Stimulated activated CD4-positive, alpha-beta T cell treated with anti-CD3 and anti-CD28 coated beads, Interleukin-1b, Interleukin-23, amount 100 ng/mL, for 24 hours (primary cell): Measurements from ENCODE around the gene SORCS2.

Experiments used
- DNase-seq, 4 experiments: peaks; one replicate each; pipeline ENCODE4 v3.0.0-alpha.2; 2020; ENCODE audit warnings: low read depth in 4 of 4, low spot score in 1 of 4

The SORCS2 gene

GRCh38 chr4:7516096-7516772 lies 323.9 kb downstream of the SORCS2 start:
- DNase-seq: no peak

- no peak for DNase-seq
Observed at GRCh38 chr4:7516773-7517144, 324.4 kb downstream of the SORCS2 start.

GRCh38 chr4:7518871-7519637 lies 326.7 kb downstream of the SORCS2 start:
- no peak for DNase-seq

- no peak for DNase-seq
Observed at GRCh38 chr4:7519638-7520376, 327.5 kb downstream of the SORCS2 start.

GRCh38 chr4:7521666-7522065 lies 329.3 kb downstream of the SORCS2 start:
- DNase-seq: no peak

- no peak for DNase-seq
Observed at GRCh38 chr4:7522452-7523220, 330.3 kb downstream of the SORCS2 start.

- no peak for DNase-seq
Observed at GRCh38 chr4:7523526-7523925, 331.2 kb downstream of the SORCS2 start.

GRCh38 chr4:7524064-7524682 lies 331.8 kb downstream of the SORCS2 start:
- no peak for DNase-seq

- no peak for DNase-seq
Observed at GRCh38 chr4:7524843-7525242, 332.5 kb downstream of the SORCS2 start.

GRCh38 chr4:7526491-7526890 lies 334.2 kb downstream of the SORCS2 start:
- no peak for DNase-seq

GRCh38 chr4:7526929-7527535 lies 334.7 kb downstream of the SORCS2 start:
- no peak for DNase-seq

- DNase-seq: no peak
Observed at GRCh38 chr4:7529368-7530080, 337.2 kb downstream of the SORCS2 start.

- DNase-seq: no peak
Observed at GRCh38 chr4:7530082-7530481, 337.7 kb downstream of the SORCS2 start.

GRCh38 chr4:7530932-7531639 lies 338.7 kb downstream of the SORCS2 start:
- DNase-seq: no peak

- DNase-seq: no peak
Observed at GRCh38 chr4:7531640-7531994, 339.3 kb downstream of the SORCS2 start.

GRCh38 chr4:7532043-7532442 lies 339.7 kb downstream of the SORCS2 start:
- DNase-seq: no peak

GRCh38 chr4:7533267-7533666 lies 340.9 kb downstream of the SORCS2 start:
- DNase-seq: no peak

GRCh38 chr4:7535094-7535493 lies 342.8 kb downstream of the SORCS2 start:
- no peak for DNase-seq

- no peak for DNase-seq
Observed at GRCh38 chr4:7535619-7536018, 343.3 kb downstream of the SORCS2 start.
